HFF-Myc (cell line): ENCODE measurements around the gene SV2C.
"Not testable (repeated sequence)": the region's sequence is repeated elsewhere in the genome, so short reads cannot be mapped to it uniquely, and the experiment has no call there.

Experiments
- DNase-seq: peaks from one replicate; pipeline ENCODE4 v3.0.0-alpha.2; 2011; ENCODE audit warnings: low read depth; ENCODE audit errors: extremely low read depth
- H3K4me3 ChIP-seq: replicated peaks from 2 replicates; pipeline ENCODE4 v1.5.1; 2011; ENCODE audit warnings: low read depth, mild to moderate bottlenecking, control low read depth, low read length
- CTCF ChIP-seq: IDR thresholded peaks from 2 replicates; pipeline ENCODE4 v1.5.1; 2012; ENCODE audit warnings: mild to moderate bottlenecking, low read depth, low read length, control low read depth; ENCODE audit errors: missing control alignments

The SV2C gene

GRCh38 chr5:76364226-76364589 lies 281.0 kb downstream of the SV2C start:
- no peak for DNase-seq
- no peak for TF ChIP-seq CTCF
- H3K4me3 ChIP-seq = no peak overlapping the region

GRCh38 chr5:76365561-76365960 lies 282.4 kb downstream of the SV2C start:
- no peak overlapping the region for H3K4me3 ChIP-seq
- no peak for DNase-seq

GRCh38 chr5:76366596-76366995 lies 283.4 kb downstream of the SV2C start:
- DNase-seq = no peak
- TF ChIP-seq CTCF = no peak
- no peak overlapping the region for H3K4me3 ChIP-seq

More at GRCh38 chr5:76365561-76365960, 282.4 kb downstream of the SV2C start:
- TF ChIP-seq CTCF = no peak

GRCh38 chr5:76367623-76368371 lies 284.6 kb downstream of the SV2C start:
- DNase-seq = no peak

GRCh38 chr5:76368941-76369340 lies 285.8 kb downstream of the SV2C start:
- no peak for DNase-seq
- TF ChIP-seq CTCF = no peak
- H3K4me3 ChIP-seq = no peak overlapping the region

More at GRCh38 chr5:76367623-76368371, 284.6 kb downstream of the SV2C start:
- H3K4me3 ChIP-seq = no peak overlapping the region
- TF ChIP-seq CTCF = no peak

- H3K4me3 ChIP-seq, DNase-seq: not testable (repeated sequence)
Measured at GRCh38 chr5:76369668-76370067, 286.5 kb downstream of the SV2C start.

- no peak for DNase-seq
- no peak overlapping the region for H3K4me3 ChIP-seq
- TF ChIP-seq CTCF = no peak
Measured at GRCh38 chr5:76371960-76372322, 288.8 kb downstream of the SV2C start.
